Cardiac fibroblast (primary cell): ENCODE measurements around the gene STK32A.

Source experiments
- DNase-seq, 2 donors: peaks; one replicate each; pipeline versions ENCODE4 v3.0.0 to v3.0.0-alpha.2; 2010; ENCODE audit warnings: low read depth in 2 of 2
- H3K4me3 ChIP-seq, 2 donors: replicated peaks in 1 of 2; 1 replicate in 1 of 2; 2 replicates in 1 of 2; pipeline ENCODE4 v1.5.1; 2011; ENCODE audit warnings: low read depth in 2 of 2, low read length in 2 of 2, mild to moderate bottlenecking in 2 of 2, moderate library complexity in 1 of 2
- CTCF ChIP-seq: IDR thresholded peaks from one replicate; pipeline ENCODE4 v1.5.1; 2011; ENCODE audit warnings: low read depth, mild to moderate bottlenecking, low read length, inconsistent platforms

Gene STK32A

GRCh38 chr5:147427521-147428401 is 192.9 kb downstream of the STK32A start:
- peak; percentile 64 to 72 for DNase-seq
- TF ChIP-seq CTCF, result no peak
- no peak overlapping the region for H3K4me3 ChIP-seq

- no peak for DNase-seq
- TF ChIP-seq CTCF, result no peak
- H3K4me3 ChIP-seq, result no peak overlapping the region
These were observed 195.8 kb downstream of the STK32A start for GRCh38 chr5:147430628-147431027.

GRCh38 chr5:147431586-147431985 is 196.8 kb downstream of the STK32A start:
- no peak for TF ChIP-seq CTCF
- no peak overlapping the region for H3K4me3 ChIP-seq
- DNase-seq, result no peak

GRCh38 chr5:147432323-147432722 is 197.5 kb downstream of the STK32A start:
- no peak for DNase-seq
- no peak overlapping the region for H3K4me3 ChIP-seq
- TF ChIP-seq CTCF, result no peak

GRCh38 chr5:147434049-147434448 is 199.2 kb downstream of the STK32A start:
- no peak overlapping the region for H3K4me3 ChIP-seq
- DNase-seq, result no peak
- no peak for TF ChIP-seq CTCF

- no peak for TF ChIP-seq CTCF
- no peak overlapping the region for H3K4me3 ChIP-seq
- DNase-seq, result no peak
These were observed 201.8 kb downstream of the STK32A start for GRCh38 chr5:147436596-147436995.
